Kidney (tissue), 14 donors: ENCODE measurements around the gene MLLT1. TPM values are rescaled to one million over a fixed set of nuclear protein-coding genes. Genes with fewer than 3 reads are reported as not detected.

Source experiments
- DNase-seq, 5 donors: peaks; one replicate each; pipeline ENCODE4 v3.0.0-alpha.2; 2013 to 2020
- FAIRE-seq: peaks from 2 replicates; lab custom pipeline; 2012; peaks lifted over from hg19 to GRCh38; lab: Jason Lieb, UNC
- H3K27ac ChIP-seq, 2 donors: one replicate each; pipeline ENCODE4 v1.7.0; 2013; ENCODE audit warnings: low read depth in 2 of 2, low read length in 2 of 2, inconsistent platforms in 1 of 2
- H3K27me3 ChIP-seq: one replicate; pipeline ENCODE4 v1.7.1; 2013; ENCODE audit warnings: low read length, inconsistent platforms; ENCODE audit not compliant: control insufficient read depth, insufficient read depth
- H3K36me3 ChIP-seq, 3 donors: one replicate each; pipeline versions ENCODE4 v1.7.0 to v1.7.1; 2013; ENCODE audit warnings: low read length in 3 of 3, control low read depth in 1 of 3, inconsistent platforms in 1 of 3; ENCODE audit not compliant: insufficient read depth in 3 of 3, control insufficient read depth in 2 of 3
- H3K4me1 ChIP-seq, 3 donors: one replicate each; pipeline versions ENCODE4 v1.7.0 to v1.7.1; 2013; ENCODE audit warnings: low read length in 3 of 3, inconsistent platforms in 1 of 3, low read depth in 1 of 3; ENCODE audit not compliant: control insufficient read depth in 2 of 3, insufficient read depth in 2 of 3
- H3K4me3 ChIP-seq, 3 donors: one replicate each; pipeline versions ENCODE4 v1.7.0 to v1.8.1; 2013; ENCODE audit warnings: low read length in 3 of 3, control low read depth in 1 of 3, inconsistent platforms in 1 of 3
- H3K9ac ChIP-seq, 3 donors: one replicate each; pipeline versions ENCODE4 v1.7.0 to v1.7.1; 2013; ENCODE audit warnings: low read length in 3 of 3, control low read depth in 1 of 3, inconsistent platforms in 1 of 3
- H3K9me3 ChIP-seq, 3 donors: one replicate each; pipeline versions ENCODE4 v1.7.0 to v1.7.1; 2013; ENCODE audit warnings: low read length in 3 of 3, control low read depth in 1 of 3, inconsistent platforms in 1 of 3; ENCODE audit not compliant: control insufficient read depth in 2 of 3, insufficient read depth in 1 of 3
- CTCF ChIP-seq: IDR thresholded peaks from 3 replicates; pipeline ENCODE4 v1.5.1; 2012; ENCODE audit warnings: mild to moderate bottlenecking, moderate library complexity, borderline replicate concordance; ENCODE audit not compliant: insufficient read depth; ENCODE audit errors: extremely low read depth
- intact Hi-C: fragments of 100-400 bp; cut with DNase I; formaldehyde crosslinking; loops from one replicate; pipeline ENCODE4 v1.11.1; 2022
- polyA plus RNA-seq: library from polyadenylated mRNA; stranded (reverse); fragments of 350-450 nt; fragmentation: Illumina TruSeq; extraction: RNeasy Lipid Tissue Mini Kit (QIAGEN cat#74804); gene quantifications from one replicate; pipeline ENCODE4 v1.2.3, GENCODE V29; 2014; ENCODE audit warnings: low read depth, low replicate concordance; ENCODE audit not compliant: insufficient read depth
- total RNA-seq: library from RNA; stranded (reverse); fragmentation: NEBNext Ultra II Directional; extraction: Animal tissue kit (Norgen Biotek cat#: 25700); gene quantifications from one replicate; pipeline ENCODE4 v1.2.1, GENCODE V29; 2021
- donor health status: control.
- donor health status: control.
- donor health status: control.
- donor health status: control.
- donor health status: control.
- donor health status: DM: yes; HTN: yes; CAD: no.
- donor health status: Normal renal cell carcinoma (clear cell type).

MLLT1 gene
- total and polyA plus RNA-seq, 2 donors from 2014 or later: 32.0 to 53.2 TPM

- Histone ChIP-seq H3K9me3 (no peaks in the 10 kb centered on the region), H3K4me1 (peaks cover 0 to 2% (median 0%) of the 10 kb centered on the region in 3 donors), H3K4me3 (no peak overlapping the region), H3K27me3 (no peaks in the 10 kb centered on the region), H3K27ac (no peak overlapping the region), H3K9ac (no peak overlapping the region), H3K36me3 (no peaks in the 10 kb centered on the region)
- DNase-seq (no peak), FAIRE-seq (no peak)
- TF ChIP-seq CTCF: no peak
- intact Hi-C loops: no loop called here
These were observed 31.4 kb downstream of the MLLT1 start for GRCh38 chr19:6248341-6248740.

DNA sequence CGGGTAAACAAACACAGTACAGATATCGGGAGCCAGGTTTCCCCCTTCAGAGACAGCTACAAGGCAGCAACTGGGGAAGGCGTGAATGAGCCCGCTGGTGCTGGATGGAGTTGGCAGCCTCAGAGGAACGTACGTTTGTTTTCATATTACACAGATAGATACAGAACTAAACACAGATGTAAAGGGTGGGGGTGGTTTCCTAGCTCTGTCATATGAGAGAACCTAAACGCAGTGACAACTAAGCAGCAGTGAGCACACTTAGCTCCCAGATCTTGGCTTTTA is 32.8 kb downstream of the MLLT1 start:
- DNase-seq: no peak
- intact Hi-C loops: no loop called here
- no peaks in the 10 kb centered on the region for H3K9me3 ChIP-seq
- H3K4me1 ChIP-seq: peaks cover 0 to 9% (median 0%) of the 10 kb centered on the region in 3 donors
- H3K36me3 ChIP-seq: no peaks in the 10 kb centered on the region
- no peak for FAIRE-seq
- no peak overlapping the region for H3K27ac ChIP-seq
- H3K27me3 ChIP-seq: no peaks in the 10 kb centered on the region
- no peak overlapping the region for H3K4me3 ChIP-seq
- H3K9ac ChIP-seq: no peak overlapping the region
- no peak for TF ChIP-seq CTCF

DNA sequence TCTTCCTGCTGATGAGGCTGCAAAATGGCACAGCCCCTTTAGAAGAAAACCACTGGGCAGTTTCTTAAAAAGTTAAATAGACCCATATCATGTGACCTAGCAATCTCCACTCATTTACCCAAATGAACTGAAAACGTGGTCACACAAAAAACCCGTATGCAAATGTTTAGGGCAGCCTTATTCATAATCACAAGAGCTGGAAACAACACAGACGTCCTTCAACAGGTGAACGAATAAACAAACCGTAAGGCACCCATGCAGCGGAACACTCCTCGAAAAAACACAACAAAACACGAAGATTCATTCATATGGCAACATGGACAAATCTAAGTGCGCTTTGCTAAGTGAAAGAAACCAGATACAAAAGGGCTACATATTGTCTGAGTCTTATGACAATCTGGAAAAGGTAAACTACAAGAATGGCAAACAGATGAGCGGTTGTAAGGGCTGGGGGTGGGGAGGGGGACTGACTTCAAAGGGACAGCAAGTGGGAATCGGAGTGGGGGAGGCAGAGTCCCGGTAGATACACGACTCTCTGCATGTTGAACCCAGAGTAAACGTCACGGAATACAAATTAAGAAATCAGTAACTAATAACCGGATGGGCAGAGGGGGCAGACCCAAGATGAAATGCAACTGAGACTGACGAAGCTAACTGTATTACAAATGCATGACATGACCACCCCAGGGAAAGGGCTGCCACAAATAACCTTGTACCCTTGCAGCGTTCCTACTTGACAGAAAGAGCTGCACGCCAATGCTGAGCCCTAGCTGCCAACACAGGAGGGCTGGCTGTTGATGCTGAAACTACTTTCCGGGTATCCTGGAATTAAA is 33.4 kb downstream of the MLLT1 start:
- Histone ChIP-seq H3K4me3 (no peak overlapping the region), H3K9me3 (no peaks in the 10 kb centered on the region), H3K27me3 (no peaks in the 10 kb centered on the region), H3K9ac (no peak overlapping the region), H3K36me3 (no peaks in the 10 kb centered on the region), H3K4me1 (peaks cover 0 to 9% (median 0%) of the 10 kb centered on the region in 3 donors), H3K27ac (no peak overlapping the region)
- intact Hi-C loops: no loop called here
- DNase-seq: peak in 1 of 5 donors; percentile 19
- TF ChIP-seq CTCF: no peak
- FAIRE-seq: no peak
